HFFc6 (cell line): ENCODE results near the gene SSH3. TPM values are rescaled to one million over a fixed set of nuclear protein-coding genes. Genes with fewer than 3 reads are reported as not detected.

Experiments
- DNase-seq: peaks from one replicate; pipeline ENCODE4 v3.0.0-alpha.2; 2018
- H3K27ac Mint-ChIP-seq: 2 replicates; pipeline ENCODE4 v1.8.0; 2020; ENCODE audit warnings: mild to moderate bottlenecking, mixed read lengths
- H3K27me3 Mint-ChIP-seq: 2 replicates; pipeline ENCODE4 v1.8.0; 2021; ENCODE audit warnings: mild to moderate bottlenecking, moderate library complexity, mixed read lengths; ENCODE audit not compliant: insufficient read depth
- H3K36me3 Mint-ChIP-seq: 2 replicates; pipeline ENCODE4 v1.8.0; 2021; ENCODE audit warnings: low read depth, mixed read lengths
- H3K4me1 Mint-ChIP-seq: 2 replicates; pipeline ENCODE4 v1.8.0; 2020; ENCODE audit warnings: low read depth, mixed read lengths
- H3K4me3 Mint-ChIP-seq: 2 replicates; pipeline ENCODE4 v1.8.0; 2020; ENCODE audit warnings: mild to moderate bottlenecking, moderate library complexity, mixed read lengths
- H3K9me3 Mint-ChIP-seq: 2 replicates; pipeline ENCODE4 v1.8.0; 2020; ENCODE audit warnings: mild to moderate bottlenecking, mixed read lengths
- CTCF ChIP-seq: fragments of 200-600 bp; sonication (generic); IDR thresholded peaks from 2 replicates; pipeline ENCODE4 v1.5.0; 2021; ENCODE audit warnings: antibody characterized with exemption, mild to moderate bottlenecking
- total RNA-seq, 6 experiments: library from RNA; stranded (reverse); fragmentation: NEBNext Ultra II Directional; extraction: Animal tissue kit (Norgen Biotek cat#: 25700); gene quantifications; 2 replicates in 1 of 6; 3 replicates in 5 of 6; pipeline ENCODE4 v1.2.3, GENCODE V29; 2021

Gene SSH3
- total RNA-seq, 6 experiments from 2014 or later, result 17.0 to 28.7 (median 22.6) TPM

GRCh38 chr11:67283481-67283963 is 19.8 kb upstream of the SSH3 start:
- no peak for DNase-seq
- Mint-ChIP-seq H3K9me3 (no peaks in the 10 kb centered on the region), H3K4me3 (no peak overlapping the region), H3K27me3 (peaks cover 2% of the 10 kb centered on the region), H3K27ac (no peak overlapping the region), H3K4me1 (peaks cover 13% of the 10 kb centered on the region), H3K36me3 (peaks cover 7% of the 10 kb centered on the region; the same call in 1 of the 2 replicates)
- TF ChIP-seq CTCF, result no peak

- no peak for TF ChIP-seq CTCF
- no peaks in the 10 kb centered on the region for H3K9me3 Mint-ChIP-seq
These were observed 18.4 kb upstream of the SSH3 start for GRCh38 chr11:67284811-67285540.

GRCh38 chr11:67285541-67286498 is 17.5 kb upstream of the SSH3 start:
- peaks cover 6% of the 10 kb centered on the region for H3K27me3 Mint-ChIP-seq
- no peak overlapping the region for H3K27ac Mint-ChIP-seq
- peaks cover 3% of the 10 kb centered on the region; the same call in 1 of the 2 replicates for H3K36me3 Mint-ChIP-seq
- peaks cover 13% of the 10 kb centered on the region for H3K4me1 Mint-ChIP-seq
- no peak for TF ChIP-seq CTCF
- no peak overlapping the region for H3K4me3 Mint-ChIP-seq
- DNase-seq, result no peak
- no peaks in the 10 kb centered on the region for H3K9me3 Mint-ChIP-seq

More at GRCh38 chr11:67284811-67285540, 18.4 kb upstream of the SSH3 start:
- peaks cover 13% of the 10 kb centered on the region for H3K4me1 Mint-ChIP-seq
- no peak overlapping the region for H3K4me3 Mint-ChIP-seq
- no peak overlapping the region for H3K27ac Mint-ChIP-seq
- H3K36me3 Mint-ChIP-seq, result peaks cover 7% of the 10 kb centered on the region; the same call in 1 of the 2 replicates
- peaks cover 6% of the 10 kb centered on the region for H3K27me3 Mint-ChIP-seq
- DNase-seq, result no peak

- Mint-ChIP-seq H3K36me3 (peaks cover 3% of the 10 kb centered on the region; the same call in 1 of the 2 replicates), H3K27me3 (peaks cover 6% of the 10 kb centered on the region), H3K27ac (peak overlapping the region; percentile 98), H3K9me3 (no peaks in the 10 kb centered on the region), H3K4me1 (peaks cover 13% of the 10 kb centered on the region), H3K4me3 (no peak overlapping the region)
- DNase-seq, result no peak
- no peak for TF ChIP-seq CTCF
These were observed 16.6 kb upstream of the SSH3 start for GRCh38 chr11:67286621-67287333.
